Breast epithelium (tissue), 3 donors: Measurements from ENCODE around the gene NR1H2.

Experiments
- POLR2A ChIP-seq: fragments of 450-650 bp; IDR thresholded peaks from one replicate; pipeline ENCODE4 v1.6.1; 2016; ENCODE audit warnings: antibody characterized with exemption, mild to moderate bottlenecking, moderate library complexity
- POLR2AphosphoS5 ChIP-seq, 3 donors: sonication (generic); formaldehyde crosslinking; IDR thresholded peaks; one replicate each; pipeline ENCODE4 v1.6.1; 2017; ENCODE audit warnings: antibody characterized with exemption in 3 of 3

DNA sequence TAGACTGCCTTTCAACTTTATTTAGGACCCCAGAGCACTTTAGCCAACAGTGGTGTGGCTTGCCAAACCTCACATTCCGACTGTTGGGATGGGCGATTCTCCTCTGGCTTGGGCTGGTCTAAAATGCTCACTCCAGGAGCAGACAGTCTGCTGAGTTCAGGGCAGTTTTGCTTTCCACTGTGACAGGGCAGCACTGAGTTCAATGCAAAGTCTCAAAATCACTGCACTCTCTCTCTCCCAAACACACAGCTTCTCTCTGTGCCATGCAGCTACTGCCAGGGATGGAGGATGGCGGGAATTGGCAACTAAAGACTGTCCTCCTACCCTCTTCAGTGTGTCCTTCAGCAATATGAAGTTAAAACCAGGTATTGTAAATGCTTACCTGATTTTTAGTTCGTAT is 24.0 kb upstream of the NR1H2 start:
- TF ChIP-seq POLR2AphosphoS5 (IDR thresholded peaks at IDR 0.05) (no peak), POLR2A (no peak)
